Chondrocyte (in vitro differentiated cells): Measurements from ENCODE around the gene HEATR9. TPM values are rescaled to one million over a fixed set of nuclear protein-coding genes. Genes with fewer than 3 reads are reported as not detected.

ENCODE experiments used
- DNase-seq: peaks from one replicate; pipeline ENCODE4 v3.0.0; 2021; ENCODE audit warnings: mixed read lengths, low spot score
- H3K27ac Mint-ChIP-seq: one replicate; pipeline ENCODE4 v1.8.0; 2021; ENCODE audit warnings: mild to moderate bottlenecking, moderate library complexity, mixed read lengths; ENCODE audit not compliant: unreplicated experiment
- H3K27me3 Mint-ChIP-seq: 2 replicates; pipeline ENCODE4 v1.8.0; 2021; ENCODE audit warnings: low read depth, mixed read lengths
- H3K36me3 Mint-ChIP-seq: 2 replicates; pipeline ENCODE4 v1.8.0; 2021; ENCODE audit warnings: low read depth, mixed read lengths
- H3K4me1 Mint-ChIP-seq: 2 replicates; pipeline ENCODE4 v1.8.0; 2021; ENCODE audit warnings: low read depth, mild to moderate bottlenecking, mixed read lengths
- H3K4me3 Mint-ChIP-seq: one replicate; pipeline ENCODE4 v1.8.0; 2021; ENCODE audit warnings: mild to moderate bottlenecking, moderate library complexity, mixed read lengths; ENCODE audit not compliant: unreplicated experiment
- H3K9me3 Mint-ChIP-seq: 2 replicates; pipeline ENCODE4 v1.8.0; 2021; ENCODE audit warnings: low read depth, mixed read lengths
- total RNA-seq: library from RNA; stranded (reverse); gene quantifications from 3 replicates; pipeline ENCODE4 v1.2.1, GENCODE V29; 2021
- TF ChIP-seq, protein P1 (sequence below): fragments of 200-600 bp; sonication (generic); IDR thresholded peaks from 2 replicates; pipeline ENCODE4 v1.5.0; 2021; ENCODE audit warnings: antibody characterized with exemption, mild to moderate bottlenecking, moderate library complexity

Gene HEATR9
- total RNA-seq, 1 donor from 2014 or later, result not detected

DNA sequence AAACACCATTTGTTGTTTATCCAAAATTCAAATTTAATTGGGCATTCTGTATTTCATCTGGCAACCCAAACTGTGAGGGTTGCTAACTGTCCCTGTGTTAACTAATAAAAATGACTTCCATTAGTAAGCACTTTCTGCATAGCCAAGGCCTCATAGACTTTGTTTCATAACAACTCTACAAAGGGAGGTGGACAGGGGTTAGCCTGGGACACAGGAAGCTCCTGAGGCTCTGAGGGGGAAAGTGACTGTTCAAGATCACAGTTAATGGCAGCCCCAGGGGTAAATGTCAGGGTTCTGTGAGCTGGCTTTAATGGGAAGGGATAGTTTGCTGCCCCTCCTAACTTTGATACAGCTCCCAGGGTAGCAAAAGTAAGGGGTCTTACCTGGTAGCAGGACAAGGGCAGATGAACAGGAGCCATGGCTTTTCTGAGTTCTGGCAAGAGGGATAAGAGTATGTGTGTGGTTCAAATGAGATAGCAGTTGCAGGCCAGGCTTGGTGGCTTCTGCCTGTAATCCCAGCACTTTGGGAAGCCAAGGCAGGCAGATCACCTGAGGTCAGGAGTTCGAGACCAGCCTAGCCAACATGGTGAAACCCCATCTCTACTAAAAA, 2.2 kb downstream of the HEATR9 start:
- no peaks in the 10 kb centered on the region for H3K9me3 Mint-ChIP-seq
- DNase-seq, result no peak
- H3K27me3 Mint-ChIP-seq, result no peaks in the 10 kb centered on the region
- TF ChIP-seq, protein P1, sequence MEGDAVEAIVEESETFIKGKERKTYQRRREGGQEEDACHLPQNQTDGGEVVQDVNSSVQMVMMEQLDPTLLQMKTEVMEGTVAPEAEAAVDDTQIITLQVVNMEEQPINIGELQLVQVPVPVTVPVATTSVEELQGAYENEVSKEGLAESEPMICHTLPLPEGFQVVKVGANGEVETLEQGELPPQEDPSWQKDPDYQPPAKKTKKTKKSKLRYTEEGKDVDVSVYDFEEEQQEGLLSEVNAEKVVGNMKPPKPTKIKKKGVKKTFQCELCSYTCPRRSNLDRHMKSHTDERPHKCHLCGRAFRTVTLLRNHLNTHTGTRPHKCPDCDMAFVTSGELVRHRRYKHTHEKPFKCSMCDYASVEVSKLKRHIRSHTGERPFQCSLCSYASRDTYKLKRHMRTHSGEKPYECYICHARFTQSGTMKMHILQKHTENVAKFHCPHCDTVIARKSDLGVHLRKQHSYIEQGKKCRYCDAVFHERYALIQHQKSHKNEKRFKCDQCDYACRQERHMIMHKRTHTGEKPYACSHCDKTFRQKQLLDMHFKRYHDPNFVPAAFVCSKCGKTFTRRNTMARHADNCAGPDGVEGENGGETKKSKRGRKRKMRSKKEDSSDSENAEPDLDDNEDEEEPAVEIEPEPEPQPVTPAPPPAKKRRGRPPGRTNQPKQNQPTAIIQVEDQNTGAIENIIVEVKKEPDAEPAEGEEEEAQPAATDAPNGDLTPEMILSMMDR, result no peak
- H3K36me3 Mint-ChIP-seq, result peaks cover 1% of the 10 kb centered on the region
- H3K4me1 Mint-ChIP-seq, result peaks cover 12% of the 10 kb centered on the region
- no peak overlapping the region for H3K4me3 Mint-ChIP-seq
- peak overlapping the region; percentile 13 for H3K27ac Mint-ChIP-seq

DNA sequence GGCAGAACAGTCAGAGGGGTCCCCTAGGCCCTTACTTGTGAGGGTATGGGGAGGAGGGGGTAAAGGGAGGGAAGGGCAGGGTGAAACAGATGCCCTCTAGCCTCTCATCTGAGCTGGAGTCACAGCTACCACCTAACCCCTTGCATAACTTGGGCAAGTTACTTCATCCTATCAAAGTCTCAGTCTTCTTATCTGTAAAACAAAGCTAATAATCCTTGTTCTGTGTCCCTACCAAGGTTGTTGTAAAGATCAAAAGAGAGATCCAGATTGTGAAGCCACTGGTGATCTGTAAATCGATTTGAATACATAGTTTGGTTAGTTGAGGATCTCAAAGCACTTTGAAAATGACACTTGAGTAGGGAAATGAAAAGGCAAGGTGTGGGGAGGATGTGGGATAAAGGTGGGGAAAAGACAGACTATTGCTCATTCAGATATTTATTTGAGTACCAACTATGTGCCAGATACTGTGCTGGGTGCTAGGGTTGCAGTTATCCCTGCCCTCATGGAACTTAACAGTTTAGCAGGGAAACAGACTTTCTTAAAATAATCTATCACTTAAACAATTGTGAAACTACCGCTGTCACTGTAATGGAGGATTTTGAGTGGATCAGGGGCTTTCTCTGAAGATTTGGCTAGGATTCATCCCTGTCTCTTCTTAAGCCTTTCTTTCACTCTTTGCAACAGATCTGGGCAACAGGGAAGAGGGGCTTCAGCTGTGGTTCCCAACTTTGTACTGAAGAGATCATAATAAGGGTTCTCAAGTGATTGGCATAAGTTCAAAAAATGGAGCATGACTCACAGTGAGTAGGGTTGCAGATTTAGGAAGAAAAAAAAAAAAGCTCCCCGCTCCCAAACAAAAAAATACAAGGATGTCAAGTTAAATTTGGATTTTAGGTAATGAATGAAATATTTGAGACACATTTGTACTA, 3.0 kb downstream of the HEATR9 start:
- TF ChIP-seq, protein P1, result no peak
- no peak for DNase-seq
- no peak overlapping the region for H3K4me3 Mint-ChIP-seq
- no peaks in the 10 kb centered on the region for H3K9me3 Mint-ChIP-seq
- no peak overlapping the region for H3K27ac Mint-ChIP-seq
- H3K36me3 Mint-ChIP-seq, result peaks cover 1% of the 10 kb centered on the region
- no peaks in the 10 kb centered on the region for H3K27me3 Mint-ChIP-seq
- peaks cover 12% of the 10 kb centered on the region for H3K4me1 Mint-ChIP-seq

DNA sequence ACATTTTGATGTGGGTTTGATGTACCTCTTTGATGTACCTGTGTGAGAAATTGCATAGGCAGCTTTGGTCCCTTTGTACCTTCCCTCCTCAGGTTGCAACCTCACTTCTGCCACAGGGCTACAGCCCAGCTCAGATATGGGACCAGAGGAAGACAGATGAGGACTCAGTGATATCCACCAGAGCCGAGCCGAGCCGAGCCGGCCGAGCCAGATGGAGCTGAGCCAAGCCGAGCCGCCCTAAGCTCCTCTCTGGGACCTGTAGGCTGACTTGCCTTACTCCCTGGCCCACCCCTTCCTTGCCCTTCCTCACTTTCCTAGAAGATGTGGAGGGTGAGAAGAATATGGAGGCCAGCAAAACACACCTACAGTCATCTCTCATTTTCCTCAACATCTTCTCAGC, 3.8 kb downstream of the HEATR9 start:
- Mint-ChIP-seq H3K27me3 (no peaks in the 10 kb centered on the region), H3K9me3 (no peaks in the 10 kb centered on the region), H3K4me3 (no peak overlapping the region), H3K27ac (no peak overlapping the region), H3K36me3 (peaks cover 1% of the 10 kb centered on the region), H3K4me1 (peaks cover 12% of the 10 kb centered on the region)
- TF ChIP-seq, protein P1, result no peak
- DNase-seq, result no peak

DNA sequence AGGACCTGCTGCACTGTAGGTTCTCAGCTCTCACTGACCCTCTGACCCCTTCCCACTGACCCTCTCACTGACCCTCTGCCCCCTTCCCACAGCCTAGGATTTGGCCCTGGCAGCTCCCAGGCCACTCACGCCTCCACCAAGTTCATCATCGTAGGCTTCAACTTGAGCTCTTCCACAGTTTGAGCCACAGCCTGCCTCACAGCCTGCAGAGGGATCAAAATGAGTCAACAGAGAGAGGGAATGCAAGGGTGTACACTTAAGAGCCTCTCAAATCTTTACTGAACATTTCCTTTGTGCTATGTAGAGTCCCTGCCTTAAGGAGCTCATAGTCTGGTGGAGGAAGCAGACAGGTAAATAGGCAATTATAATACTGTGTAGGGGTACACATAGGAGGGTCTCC, 12.1 kb downstream of the HEATR9 start:
- H3K36me3 Mint-ChIP-seq, result peaks cover 13% of the 10 kb centered on the region
- TF ChIP-seq, protein P1, result no peak
- no peak for DNase-seq
- H3K27ac Mint-ChIP-seq, result no peak overlapping the region
- no peaks in the 10 kb centered on the region for H3K4me1 Mint-ChIP-seq
- no peaks in the 10 kb centered on the region for H3K9me3 Mint-ChIP-seq
- H3K4me3 Mint-ChIP-seq, result no peak overlapping the region
- no peaks in the 10 kb centered on the region for H3K27me3 Mint-ChIP-seq

DNA sequence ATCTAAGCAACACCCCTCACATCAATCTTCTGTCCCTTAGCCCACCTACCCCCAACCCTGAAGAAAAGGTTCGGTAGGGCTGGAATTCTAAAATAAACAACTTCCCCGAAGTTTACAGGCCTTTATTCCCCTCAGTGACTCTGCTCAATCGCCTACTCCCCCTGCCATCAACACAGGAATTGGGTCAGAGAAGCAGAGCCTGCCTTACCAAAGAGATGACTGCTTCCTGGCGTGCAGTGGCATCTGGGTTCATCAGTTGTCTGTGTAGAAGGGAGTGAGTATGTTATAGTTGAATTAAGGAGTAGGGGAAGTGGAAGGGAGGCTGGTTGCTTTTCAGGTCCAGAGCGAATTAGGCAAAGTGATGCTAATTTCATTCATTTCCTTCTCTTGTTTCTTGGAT, 12.7 kb downstream of the HEATR9 start:
- TF ChIP-seq, protein P1, result no peak
- Mint-ChIP-seq H3K4me3 (no peak overlapping the region), H3K27ac (no peak overlapping the region)

More for the DNA sequence above, 12.7 kb downstream of the HEATR9 start:
- no peak for DNase-seq
- Mint-ChIP-seq H3K4me1 (no peaks in the 10 kb centered on the region), H3K36me3 (peaks cover 18% of the 10 kb centered on the region), H3K27me3 (no peaks in the 10 kb centered on the region), H3K9me3 (no peaks in the 10 kb centered on the region)
